ENCODE measurements around the gene COBL. TPM values are rescaled to one million over a fixed set of nuclear protein-coding genes. Genes with fewer than 3 reads are reported as not detected.

Gene COBL
- total RNA-seq, 1 experiment from 2014 or later, result 8.6 TPM

GRCh38 chr7:51053160-51053925 is 263.3 kb downstream of the COBL start:
- Histone ChIP-seq H4K20me1 (ENCODE audit: low read length) (no peaks in the 10 kb centered on the region), H3K9ac (ENCODE audit: low read length) (no peak overlapping the region), H3K36me3 (ENCODE audit: low read depth, low read length) (no peaks in the 10 kb centered on the region), H3F3A (ENCODE audit: low read length, unreplicated experiment) (no peaks in the 10 kb centered on the region), H3K27me3 (ENCODE audit: low read length) (no peaks in the 10 kb centered on the region), H3K27ac (ENCODE audit: low read length) (no peak overlapping the region), H3K4me1 (ENCODE audit: insufficient read depth, low read length) (no peaks in the 10 kb centered on the region), H3K9me3 (ENCODE audit: low read length) (no peaks in the 10 kb centered on the region), H2AFZ (ENCODE audit: low read length) (no peak overlapping the region), H3K4me2 (ENCODE audit: low read length) (no peak overlapping the region), H3K9me2 (replicated peaks; ENCODE audit: low read length) (no peaks in the 10 kb centered on the region), H3K4me3 (ENCODE audit: low read length) (no peak overlapping the region), H3K79me2 (ENCODE audit: low read length) (no peaks in the 10 kb centered on the region)
- ATAC-seq, result no peak
- no TSS peak for BruUV-seq (replicated peaks)
- POLR2A ChIA-PET (ENCODE audit: unreplicated experiment), result no interaction called here
- DNase-seq, result no peak
- CTCF ChIA-PET, result no interaction called here
- TF ChIP-seq EZH2phosphoT487 (IDR thresholded peaks at IDR 0.05; ENCODE audit: borderline replicate concordance, low read length), result no peak
- TF ChIP-seq CTCF (conservative IDR thresholded peaks at IDR 0.05; ENCODE audit: low read depth, low read length), result no peak
- no peak for TF ChIP-seq EZH2 (IDR thresholded peaks at IDR 0.05; ENCODE audit: low read length, unreplicated experiment)
- intact Hi-C loops (cut with micrococcal nuclease), result no loop called here

GRCh38 chr7:51046482-51046881 is 270.1 kb downstream of the COBL start:
- Histone ChIP-seq H3K4me3 (ENCODE audit: low read length) (no peak overlapping the region), H4K20me1 (ENCODE audit: low read length) (no peaks in the 10 kb centered on the region), H2AFZ (ENCODE audit: low read length) (peak overlapping the region; percentile 56; the same call in 1 of the 2 replicates), H3K27ac (ENCODE audit: low read length) (peak overlapping the region; percentile 85), H3K9ac (ENCODE audit: low read length) (peak overlapping the region; percentile 47; the same call in 1 of the 2 replicates), H3K79me2 (ENCODE audit: low read length) (no peaks in the 10 kb centered on the region), H3F3A (ENCODE audit: low read length, unreplicated experiment) (no peaks in the 10 kb centered on the region), H3K4me1 (ENCODE audit: insufficient read depth, low read length) (peaks cover 27% of the 10 kb centered on the region), H3K9me3 (ENCODE audit: low read length) (no peaks in the 10 kb centered on the region), H3K36me3 (ENCODE audit: low read depth, low read length) (no peaks in the 10 kb centered on the region), H3K4me2 (ENCODE audit: low read length) (peak overlapping the region; percentile 63), H3K9me2 (replicated peaks; ENCODE audit: low read length) (no peaks in the 10 kb centered on the region), H3K27me3 (ENCODE audit: low read length) (no peaks in the 10 kb centered on the region)
- CTCF ChIA-PET, result interaction anchor here (0.8 kb wide), 1 partner anchor 116 kb away, joined by 3 read pairs; no protein-coding TSS in a partner anchor
- intact Hi-C loops (cut with micrococcal nuclease), result loop anchor here (5.0 kb wide), 3 partner anchors 84 to 254 kb away; no protein-coding TSS in a partner anchor
- POLR2A ChIA-PET (ENCODE audit: unreplicated experiment), result no interaction called here
- no peak for ATAC-seq
- no peak for DNase-seq
- TF ChIP-seq EZH2 (IDR thresholded peaks at IDR 0.05; ENCODE audit: low read length, unreplicated experiment), result no peak
- no TSS peak for BruUV-seq (replicated peaks)

- ATAC-seq (peak; percentile 50), DNase-seq (peak; percentile 75)
- Histone ChIP-seq H3K27me3 (ENCODE audit: low read length) (no peaks in the 10 kb centered on the region), H3F3A (ENCODE audit: low read length, unreplicated experiment) (no peaks in the 10 kb centered on the region), H3K27ac (ENCODE audit: low read length) (peak overlapping the region; percentile 85), H3K9ac (ENCODE audit: low read length) (peak overlapping the region; percentile 47; the same call in 1 of the 2 replicates), H3K4me1 (ENCODE audit: insufficient read depth, low read length) (peaks cover 27% of the 10 kb centered on the region), H3K36me3 (ENCODE audit: low read depth, low read length) (no peaks in the 10 kb centered on the region), H3K9me2 (replicated peaks; ENCODE audit: low read length) (no peaks in the 10 kb centered on the region), H3K79me2 (ENCODE audit: low read length) (no peaks in the 10 kb centered on the region), H2AFZ (ENCODE audit: low read length) (peak overlapping the region; percentile 56), H3K4me3 (ENCODE audit: low read length) (no peak overlapping the region), H4K20me1 (ENCODE audit: low read length) (no peaks in the 10 kb centered on the region), H3K9me3 (ENCODE audit: low read length) (no peaks in the 10 kb centered on the region), H3K4me2 (ENCODE audit: low read length) (peak overlapping the region; percentile 63)
- TF ChIP-seq EZH2 (IDR thresholded peaks at IDR 0.05; ENCODE audit: low read length, unreplicated experiment) (no peak), EZH2phosphoT487 (IDR thresholded peaks at IDR 0.05; ENCODE audit: borderline replicate concordance, low read length) (no peak), CTCF (conservative IDR thresholded peaks at IDR 0.05; ENCODE audit: low read depth, low read length) (no peak)
- ChIA-PET CTCF (interaction anchor here (0.8 kb wide), 3 partner anchors 117 to 207 kb away, joined by 3 read pairs; no protein-coding TSS in a partner anchor), POLR2A (ENCODE audit: unreplicated experiment) (interaction anchor here (0.6 to 1.3 kb wide), 2 partner anchors 17 to 208 kb away, joined by 4 to 5 read pairs; no protein-coding TSS in a partner anchor)
- intact Hi-C loops (cut with micrococcal nuclease), result loop anchor here (5.0 kb wide), 3 partner anchors 84 to 254 kb away; no protein-coding TSS in a partner anchor
- BruUV-seq (replicated peaks), result no TSS peak
Measured at GRCh38 chr7:51046103-51046466, 270.5 kb downstream of the COBL start.

Measured in PC-3 (cell line).